ENCODE measurements around the gene IKZF1.

DNA sequence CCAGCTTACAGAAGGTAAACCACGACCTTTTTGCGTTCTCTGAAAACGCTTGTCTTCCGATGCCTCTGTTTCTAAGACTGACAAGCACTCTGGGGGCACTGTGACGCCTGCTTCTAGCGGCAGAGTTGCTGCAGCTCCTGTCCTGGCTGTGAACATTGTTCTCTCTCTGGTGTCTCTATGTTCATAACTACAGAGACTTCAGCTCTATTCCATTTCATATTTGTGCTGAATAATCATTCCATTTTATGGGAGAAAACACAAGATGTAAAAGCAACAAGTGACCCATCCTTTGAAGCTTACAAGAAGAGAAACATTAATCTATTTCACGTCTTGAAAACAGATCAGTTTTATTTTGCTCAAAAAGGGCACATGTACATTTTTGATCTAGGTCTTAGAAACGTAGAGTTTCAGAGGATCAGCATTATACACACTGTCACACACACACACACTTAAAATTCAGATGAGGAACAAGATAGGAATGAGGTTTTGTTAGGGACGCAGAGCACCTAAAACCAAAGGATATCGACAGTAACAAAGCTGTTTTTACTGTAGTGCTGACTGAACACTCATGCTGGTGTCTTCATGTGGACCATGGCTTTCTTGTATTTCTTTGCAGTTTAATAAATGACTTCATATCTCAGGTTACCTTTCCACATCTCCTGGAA lies 3.0 kb downstream of the IKZF1 start:
- TF ChIP-seq POLR2A (IDR thresholded peaks at IDR 0.05) = peak in 1 of 2 donors; percentile 49
- TF ChIP-seq, protein P1, sequence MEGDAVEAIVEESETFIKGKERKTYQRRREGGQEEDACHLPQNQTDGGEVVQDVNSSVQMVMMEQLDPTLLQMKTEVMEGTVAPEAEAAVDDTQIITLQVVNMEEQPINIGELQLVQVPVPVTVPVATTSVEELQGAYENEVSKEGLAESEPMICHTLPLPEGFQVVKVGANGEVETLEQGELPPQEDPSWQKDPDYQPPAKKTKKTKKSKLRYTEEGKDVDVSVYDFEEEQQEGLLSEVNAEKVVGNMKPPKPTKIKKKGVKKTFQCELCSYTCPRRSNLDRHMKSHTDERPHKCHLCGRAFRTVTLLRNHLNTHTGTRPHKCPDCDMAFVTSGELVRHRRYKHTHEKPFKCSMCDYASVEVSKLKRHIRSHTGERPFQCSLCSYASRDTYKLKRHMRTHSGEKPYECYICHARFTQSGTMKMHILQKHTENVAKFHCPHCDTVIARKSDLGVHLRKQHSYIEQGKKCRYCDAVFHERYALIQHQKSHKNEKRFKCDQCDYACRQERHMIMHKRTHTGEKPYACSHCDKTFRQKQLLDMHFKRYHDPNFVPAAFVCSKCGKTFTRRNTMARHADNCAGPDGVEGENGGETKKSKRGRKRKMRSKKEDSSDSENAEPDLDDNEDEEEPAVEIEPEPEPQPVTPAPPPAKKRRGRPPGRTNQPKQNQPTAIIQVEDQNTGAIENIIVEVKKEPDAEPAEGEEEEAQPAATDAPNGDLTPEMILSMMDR (IDR thresholded peaks at IDR 0.05) = no peak
